LoVo (cell line): ENCODE measurements around the gene FAM107B.
A peak's percentile ranks its signal among the peaks of the same experiment; 100 is the strongest.

ENCODE experiments used
- DNase-seq: peaks from one replicate; pipeline ENCODE4 v3.0.0-alpha.2; 2016; ENCODE audit warnings: low spot score

Gene FAM107B

GRCh38 chr10:14533295-14533694, 241.4 kb downstream of the FAM107B start:
- DNase-seq, result no peak

GRCh38 chr10:14532473-14533251, 242.0 kb downstream of the FAM107B start:
- DNase-seq, result no peak

GRCh38 chr10:14531974-14532373, 242.7 kb downstream of the FAM107B start:
- no peak for DNase-seq

- no peak for DNase-seq
Observed at GRCh38 chr10:14530465-14530864, 244.2 kb downstream of the FAM107B start.

GRCh38 chr10:14529351-14529750, 245.3 kb downstream of the FAM107B start:
- no peak for DNase-seq

- DNase-seq, result no peak
Observed at GRCh38 chr10:14528450-14528849, 246.2 kb downstream of the FAM107B start.

- no peak for DNase-seq
Observed at GRCh38 chr10:14527915-14528314, 246.8 kb downstream of the FAM107B start.

GRCh38 chr10:14527134-14527844, 247.4 kb downstream of the FAM107B start:
- DNase-seq, result no peak

- DNase-seq, result no peak
Observed at GRCh38 chr10:14526326-14526725, 248.4 kb downstream of the FAM107B start.

GRCh38 chr10:14524691-14525324, 249.9 kb downstream of the FAM107B start:
- DNase-seq, result no peak

- DNase-seq, result no peak
Observed at GRCh38 chr10:14523286-14523685, 251.4 kb downstream of the FAM107B start.

GRCh38 chr10:14519785-14520184, 254.9 kb downstream of the FAM107B start:
- no peak for DNase-seq

- no peak for DNase-seq
Observed at GRCh38 chr10:14518149-14518548, 256.5 kb downstream of the FAM107B start.

GRCh38 chr10:14513123-14513522, 261.6 kb downstream of the FAM107B start:
- DNase-seq, result no peak

GRCh38 chr10:14510346-14510745, 264.4 kb downstream of the FAM107B start:
- no peak for DNase-seq

GRCh38 chr10:14508725-14509124, 266.0 kb downstream of the FAM107B start:
- no peak for DNase-seq

- DNase-seq, result no peak
Observed at GRCh38 chr10:14507781-14508180, 266.9 kb downstream of the FAM107B start.

GRCh38 chr10:14507176-14507575, 267.5 kb downstream of the FAM107B start:
- no peak for DNase-seq

- DNase-seq, result no peak
Observed at GRCh38 chr10:14502431-14502830, 272.3 kb downstream of the FAM107B start.

- peak; percentile 1 for DNase-seq
Observed at GRCh38 chr10:14500172-14500765, 274.4 kb downstream of the FAM107B start.

GRCh38 chr10:14499601-14499904, 275.1 kb downstream of the FAM107B start:
- no peak for DNase-seq

GRCh38 chr10:14498326-14498725, 276.4 kb downstream of the FAM107B start:
- no peak for DNase-seq

GRCh38 chr10:14491811-14492210, 282.9 kb downstream of the FAM107B start:
- no peak for DNase-seq
